ENCODE results near the gene CUL3.

Gene CUL3

DNA sequence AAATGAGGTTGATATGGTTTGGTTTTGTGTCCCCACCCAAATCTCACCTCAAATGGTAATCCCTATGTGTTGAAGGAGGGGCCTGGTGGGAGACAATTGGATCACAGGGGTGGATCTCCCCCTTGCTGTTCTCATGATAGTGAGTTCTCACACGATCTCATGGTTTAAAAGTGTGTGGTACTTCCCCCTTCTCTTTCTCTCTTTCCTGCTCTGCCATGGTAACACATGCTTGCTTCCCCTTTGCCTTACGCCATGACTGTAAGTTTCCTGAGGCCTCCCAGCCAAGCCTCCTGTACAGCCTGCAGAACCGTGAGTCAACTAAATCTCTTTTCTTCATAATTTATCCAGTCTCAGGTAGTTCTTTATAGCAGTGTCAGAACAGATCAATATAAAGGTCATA, 158.5 kb downstream of the CUL3 start:
- TF ChIP-seq, protein P1, sequence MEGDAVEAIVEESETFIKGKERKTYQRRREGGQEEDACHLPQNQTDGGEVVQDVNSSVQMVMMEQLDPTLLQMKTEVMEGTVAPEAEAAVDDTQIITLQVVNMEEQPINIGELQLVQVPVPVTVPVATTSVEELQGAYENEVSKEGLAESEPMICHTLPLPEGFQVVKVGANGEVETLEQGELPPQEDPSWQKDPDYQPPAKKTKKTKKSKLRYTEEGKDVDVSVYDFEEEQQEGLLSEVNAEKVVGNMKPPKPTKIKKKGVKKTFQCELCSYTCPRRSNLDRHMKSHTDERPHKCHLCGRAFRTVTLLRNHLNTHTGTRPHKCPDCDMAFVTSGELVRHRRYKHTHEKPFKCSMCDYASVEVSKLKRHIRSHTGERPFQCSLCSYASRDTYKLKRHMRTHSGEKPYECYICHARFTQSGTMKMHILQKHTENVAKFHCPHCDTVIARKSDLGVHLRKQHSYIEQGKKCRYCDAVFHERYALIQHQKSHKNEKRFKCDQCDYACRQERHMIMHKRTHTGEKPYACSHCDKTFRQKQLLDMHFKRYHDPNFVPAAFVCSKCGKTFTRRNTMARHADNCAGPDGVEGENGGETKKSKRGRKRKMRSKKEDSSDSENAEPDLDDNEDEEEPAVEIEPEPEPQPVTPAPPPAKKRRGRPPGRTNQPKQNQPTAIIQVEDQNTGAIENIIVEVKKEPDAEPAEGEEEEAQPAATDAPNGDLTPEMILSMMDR (IDR thresholded peaks at IDR 0.05; ENCODE audit: control insufficient read depth, insufficient read depth, low read depth, low read length, missing control alignments), result no peak
- H3K4me3 ChIP-seq (ENCODE audit: control insufficient read depth, low read depth, low read length), result no peak overlapping the region
- no peak for DNase-seq (ENCODE audit: low read depth)

DNA sequence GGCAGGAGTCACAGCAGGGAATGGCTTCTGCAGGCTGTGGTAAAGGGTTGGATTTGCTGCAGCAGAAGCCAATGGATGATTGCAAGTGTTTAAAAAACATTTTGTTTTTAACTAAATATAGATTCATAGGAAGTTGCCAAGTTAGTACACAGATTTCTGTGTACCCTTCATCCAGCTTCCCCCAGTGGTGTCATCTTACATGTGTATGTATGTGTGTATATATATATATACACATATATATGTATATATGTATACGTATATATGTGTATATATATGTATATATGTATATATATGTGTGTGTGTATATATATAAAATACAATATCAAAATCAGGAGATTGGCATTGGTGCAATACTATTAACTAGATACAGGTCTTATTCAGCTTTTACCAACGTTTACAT, 164.1 kb downstream of the CUL3 start:
- TF ChIP-seq, protein P1 (IDR thresholded peaks at IDR 0.05; ENCODE audit: control insufficient read depth, insufficient read depth, low read depth, low read length, missing control alignments), result no peak
- DNase-seq (ENCODE audit: low read depth), result no peak
- no peak overlapping the region for H3K4me3 ChIP-seq (ENCODE audit: control insufficient read depth, low read depth, low read length)
